ENCODE data around the gene CACNA1E. TPM values are rescaled to one million over a fixed set of nuclear protein-coding genes. Genes with fewer than 3 reads are reported as not detected.

Gene CACNA1E
- total and polyA plus RNA-seq, 2 of the 13 experiments (the other 11 are each of a cell fraction or from before 2014, with no cell fraction given) = not detected

GRCh38 chr1:181442181-181442525 is 41.2 kb upstream of the CACNA1E start:
- DNase-seq (ENCODE audit: low spot score) (no peak), ATAC-seq (no peak), FAIRE-seq (no peak)
- no peak overlapping the region for H2AFZ ChIP-seq (ENCODE audit: low read length)
- intact Hi-C loops (cut with micrococcal nuclease; ENCODE audit: unreplicated experiment) (no loop called here), in situ Hi-C loops (cut with HindIII; ENCODE audit: extremely low pct_ligation_motif_present, low pct_unique_long_range_greater_than_20kb) (no loop called here)
- no TSS peak for BruUV-seq (replicated peaks)
- no peak overlapping the region for H3K4me3 ChIP-seq (replicated peaks in 1 of 3; ENCODE audit: insufficient read depth in 1 of 3, low read depth in 2 of 3, low read length in 3 of 3)
- H3K27me3 ChIP-seq (ENCODE audit: control insufficient read depth in 1 of 2, insufficient read depth in 2 of 2, low read length in 2 of 2) = no peaks in the 10 kb centered on the region
- ChIA-PET POLR2A (no interaction called here), CTCF (ENCODE audit: low intra/inter-chr PET ratio, low total read pairs) (no interaction called here)
- no peak overlapping the region for H3K27ac ChIP-seq (ENCODE audit: extremely low read length, insufficient read depth, low read length)
- H3K4me1 ChIP-seq (ENCODE audit: insufficient read depth, low read length) = no peaks in the 10 kb centered on the region
- H3K9me3 ChIP-seq (ENCODE audit: low read length) = no peaks in the 10 kb centered on the region
- no peak overlapping the region for H3K4me2 ChIP-seq (ENCODE audit: low read depth, low read length)
- no peaks in the 10 kb centered on the region for H3K36me3 ChIP-seq (replicated peaks in 1 of 2; ENCODE audit: control insufficient read depth in 1 of 2, insufficient read depth in 2 of 2, low read length in 2 of 2)
- no peaks in the 10 kb centered on the region for H4K20me1 ChIP-seq (ENCODE audit: insufficient read depth, low read length)
- H3K9ac ChIP-seq (ENCODE audit: insufficient read depth, low read depth, low read length) = no peak overlapping the region
- H3K79me2 ChIP-seq (ENCODE audit: insufficient read depth, low read length) = no peaks in the 10 kb centered on the region
- TF ChIP-seq CC2D1A (CRISPR knock-in tag; IDR thresholded peaks at IDR 0.05) = no peak
- no peak for TF ChIP-seq ATF7-NPFF (CRISPR knock-in tag; IDR thresholded peaks at IDR 0.05; ENCODE audit: low read depth)
- no peak for TF ChIP-seq ARNT2 (CRISPR knock-in tag; IDR thresholded peaks at IDR 0.05; ENCODE audit: low read depth)
- no peak for TF ChIP-seq PCBP2 (optimal IDR thresholded peaks at IDR 0.05; ENCODE audit: low read depth, low read length, poor library complexity, severe bottlenecking)
- no peak for TF ChIP-seq ZKSCAN1 (IDR thresholded peaks at IDR 0.05; ENCODE audit: low read length)
- no peak for TF ChIP-seq STAT6 (CRISPR knock-in tag; IDR thresholded peaks at IDR 0.05; ENCODE audit: borderline replicate concordance)
- TF ChIP-seq, protein P1, sequence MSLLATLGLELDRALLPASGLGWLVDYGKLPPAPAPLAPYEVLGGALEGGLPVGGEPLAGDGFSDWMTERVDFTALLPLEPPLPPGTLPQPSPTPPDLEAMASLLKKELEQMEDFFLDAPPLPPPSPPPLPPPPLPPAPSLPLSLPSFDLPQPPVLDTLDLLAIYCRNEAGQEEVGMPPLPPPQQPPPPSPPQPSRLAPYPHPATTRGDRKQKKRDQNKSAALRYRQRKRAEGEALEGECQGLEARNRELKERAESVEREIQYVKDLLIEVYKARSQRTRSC (CRISPR knock-in tag; IDR thresholded peaks at IDR 0.05; ENCODE audit: low read depth) = no peak
- TF ChIP-seq, protein P2, sequence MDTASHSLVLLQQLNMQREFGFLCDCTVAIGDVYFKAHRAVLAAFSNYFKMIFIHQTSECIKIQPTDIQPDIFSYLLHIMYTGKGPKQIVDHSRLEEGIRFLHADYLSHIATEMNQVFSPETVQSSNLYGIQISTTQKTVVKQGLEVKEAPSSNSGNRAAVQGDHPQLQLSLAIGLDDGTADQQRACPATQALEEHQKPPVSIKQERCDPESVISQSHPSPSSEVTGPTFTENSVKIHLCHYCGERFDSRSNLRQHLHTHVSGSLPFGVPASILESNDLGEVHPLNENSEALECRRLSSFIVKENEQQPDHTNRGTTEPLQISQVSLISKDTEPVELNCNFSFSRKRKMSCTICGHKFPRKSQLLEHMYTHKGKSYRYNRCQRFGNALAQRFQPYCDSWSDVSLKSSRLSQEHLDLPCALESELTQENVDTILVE (CRISPR knock-in tag; IDR thresholded peaks at IDR 0.05) = no peak
- TF ChIP-seq, protein P3, sequence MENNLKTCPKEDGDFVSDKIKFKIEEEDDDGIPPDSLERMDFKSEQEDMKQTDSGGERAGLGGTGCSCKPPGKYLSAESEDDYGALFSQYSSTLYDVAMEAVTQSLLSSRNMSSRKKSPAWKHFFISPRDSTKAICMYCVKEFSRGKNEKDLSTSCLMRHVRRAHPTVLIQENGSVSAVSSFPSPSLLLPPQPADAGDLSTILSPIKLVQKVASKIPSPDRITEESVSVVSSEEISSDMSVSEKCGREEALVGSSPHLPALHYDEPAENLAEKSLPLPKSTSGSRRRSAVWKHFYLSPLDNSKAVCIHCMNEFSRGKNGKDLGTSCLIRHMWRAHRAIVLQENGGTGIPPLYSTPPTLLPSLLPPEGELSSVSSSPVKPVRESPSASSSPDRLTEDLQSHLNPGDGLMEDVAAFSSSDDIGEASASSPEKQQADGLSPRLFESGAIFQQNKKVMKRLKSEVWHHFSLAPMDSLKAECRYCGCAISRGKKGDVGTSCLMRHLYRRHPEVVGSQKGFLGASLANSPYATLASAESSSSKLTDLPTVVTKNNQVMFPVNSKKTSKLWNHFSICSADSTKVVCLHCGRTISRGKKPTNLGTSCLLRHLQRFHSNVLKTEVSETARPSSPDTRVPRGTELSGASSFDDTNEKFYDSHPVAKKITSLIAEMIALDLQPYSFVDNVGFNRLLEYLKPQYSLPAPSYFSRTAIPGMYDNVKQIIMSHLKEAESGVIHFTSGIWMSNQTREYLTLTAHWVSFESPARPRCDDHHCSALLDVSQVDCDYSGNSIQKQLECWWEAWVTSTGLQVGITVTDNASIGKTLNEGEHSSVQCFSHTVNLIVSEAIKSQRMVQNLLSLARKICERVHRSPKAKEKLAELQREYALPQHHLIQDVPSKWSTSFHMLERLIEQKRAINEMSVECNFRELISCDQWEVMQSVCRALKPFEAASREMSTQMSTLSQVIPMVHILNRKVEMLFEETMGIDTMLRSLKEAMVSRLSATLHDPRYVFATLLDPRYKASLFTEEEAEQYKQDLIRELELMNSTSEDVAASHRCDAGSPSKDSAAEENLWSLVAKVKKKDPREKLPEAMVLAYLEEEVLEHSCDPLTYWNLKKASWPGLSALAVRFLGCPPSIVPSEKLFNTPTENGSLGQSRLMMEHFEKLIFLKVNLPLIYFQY (CRISPR knock-in tag; IDR thresholded peaks at IDR 0.05; ENCODE audit: borderline replicate concordance) = no peak
- TF ChIP-seq CBX1 (IDR thresholded peaks at IDR 0.05; ENCODE audit: low read depth) = no peak
- no peak for TF ChIP-seq NFATC3 (CRISPR knock-in tag; IDR thresholded peaks at IDR 0.05)
- no peak for TF ChIP-seq POLR2AphosphoS5 (IDR thresholded peaks at IDR 0.05; ENCODE audit: low read depth, low read length)
- TF ChIP-seq ZBTB8A (CRISPR knock-in tag; IDR thresholded peaks at IDR 0.05; ENCODE audit: borderline replicate concordance, low read depth) = no peak
- no peak for TF ChIP-seq REPIN1 (CRISPR knock-in tag; IDR thresholded peaks at IDR 0.05; ENCODE audit: borderline replicate concordance, low read depth)

Measured in HepG2 (cell line).